Epithelial cell of prostate (primary cell): ENCODE measurements around the gene ZFYVE28.

Source experiments
- DNase-seq: peaks from one replicate; pipeline ENCODE4 v3.0.0-alpha.2; 2011; ENCODE audit warnings: low read depth, low spot score
- H3K27ac ChIP-seq: fragments of 450-650 bp; 2 replicates; pipeline ENCODE4 v1.5.1; 2017; ENCODE audit warnings: mild to moderate bottlenecking

The ZFYVE28 gene

DNA sequence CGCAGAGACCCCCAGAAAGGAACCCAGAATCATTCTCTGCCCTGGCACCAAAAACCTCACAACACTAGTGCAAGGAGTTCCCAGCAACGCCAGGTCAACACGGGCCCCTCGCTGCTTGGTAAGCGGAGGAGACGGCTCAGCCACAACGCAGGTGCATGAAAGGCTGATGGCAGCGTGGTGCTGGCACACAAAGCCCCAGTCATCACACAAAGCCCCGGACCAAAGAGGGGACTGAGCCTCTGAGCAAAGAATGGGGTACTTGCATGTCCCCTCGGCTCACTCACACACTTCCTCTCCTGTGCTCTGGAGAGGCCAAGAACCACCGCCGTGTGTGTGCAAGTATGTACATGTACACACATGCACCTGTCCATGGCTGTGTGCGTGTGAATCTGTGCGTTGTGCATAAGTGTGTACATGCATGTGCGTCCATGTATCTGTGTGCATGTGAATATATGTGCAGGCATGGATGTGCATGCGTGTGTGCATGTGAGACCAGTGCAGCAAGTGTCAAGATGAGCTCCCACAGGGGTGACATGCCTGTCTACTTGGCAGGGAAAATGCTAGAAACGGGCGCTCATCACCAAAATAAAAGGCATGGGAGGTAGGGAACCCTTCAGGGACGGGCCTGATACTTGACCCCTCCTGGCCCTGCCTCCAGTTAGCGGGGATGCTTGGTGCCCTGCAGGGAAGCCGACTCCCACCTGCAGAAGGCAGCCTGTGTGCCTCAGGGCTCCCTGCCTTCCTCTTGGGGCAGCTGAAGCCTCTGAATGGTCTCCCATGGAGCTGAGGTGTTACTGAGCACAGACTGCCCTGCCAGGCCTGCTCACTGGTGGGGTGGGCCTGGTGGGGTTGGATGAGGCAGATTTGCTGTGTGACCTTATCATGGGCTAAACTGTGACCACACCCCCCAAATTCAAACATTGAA lies 60.4 kb downstream of the ZFYVE28 start:
- no peak for DNase-seq
- no peak overlapping the region for H3K27ac ChIP-seq

GRCh38 chr4:2356123-2357069 lies 62.0 kb downstream of the ZFYVE28 start:
- no peak for DNase-seq

GRCh38 chr4:2354760-2355159 lies 63.7 kb downstream of the ZFYVE28 start:
- no peak for DNase-seq
- H3K27ac ChIP-seq: no peak overlapping the region

More at GRCh38 chr4:2356123-2357069, 62.0 kb downstream of the ZFYVE28 start:
- H3K27ac ChIP-seq: no peak overlapping the region

DNA sequence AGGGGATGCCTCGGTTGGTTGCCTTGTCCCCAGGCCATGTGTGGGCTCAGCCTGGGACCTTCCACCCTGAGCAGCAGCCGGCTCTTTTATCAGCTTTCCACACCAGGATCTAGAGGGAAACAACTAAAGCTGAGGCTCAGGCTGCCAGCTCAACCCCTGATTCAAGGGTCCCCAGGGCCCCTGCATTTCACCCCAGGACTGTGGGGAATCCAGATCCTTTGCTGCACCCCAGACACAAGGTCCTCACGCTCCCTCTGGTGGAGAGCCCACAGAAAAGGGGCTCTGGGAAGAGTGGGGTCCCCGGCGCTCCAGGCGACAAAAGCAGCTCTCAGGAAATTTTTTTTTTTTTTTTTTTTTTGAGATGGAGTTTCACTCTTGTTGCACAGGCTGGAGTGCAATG lies 64.3 kb downstream of the ZFYVE28 start:
- DNase-seq: no peak

GRCh38 chr4:2353222-2354107 lies 65.0 kb downstream of the ZFYVE28 start:
- no peak for DNase-seq
- H3K27ac ChIP-seq: no peak overlapping the region

More for the DNA sequence above, 64.3 kb downstream of the ZFYVE28 start:
- no peak overlapping the region for H3K27ac ChIP-seq

- no peak overlapping the region for H3K27ac ChIP-seq
- no peak for DNase-seq
These were observed 65.7 kb downstream of the ZFYVE28 start for GRCh38 chr4:2352729-2353221.

GRCh38 chr4:2352171-2352570 lies 66.3 kb downstream of the ZFYVE28 start:
- no peak overlapping the region for H3K27ac ChIP-seq
- DNase-seq: no peak

DNA sequence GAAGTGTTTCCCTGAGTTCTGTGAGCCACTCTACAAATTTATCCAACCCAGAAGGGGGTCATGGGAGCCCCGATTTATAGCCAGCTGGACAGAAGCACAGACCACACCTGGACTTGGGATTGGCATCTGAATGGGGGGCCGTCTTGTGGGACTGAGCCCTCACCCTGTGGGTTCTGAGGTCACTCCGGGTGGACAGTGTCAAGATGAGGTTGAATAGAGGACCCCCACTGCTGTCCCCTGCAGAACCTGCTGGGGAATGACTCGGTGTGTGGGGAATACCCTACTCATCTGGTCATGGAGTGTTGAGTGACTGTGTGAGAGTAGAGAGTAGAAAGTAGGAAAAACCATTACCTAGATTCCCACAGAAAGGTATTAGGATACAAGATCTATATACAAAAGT lies 67.5 kb downstream of the ZFYVE28 start:
- H3K27ac ChIP-seq: no peak overlapping the region
- no peak for DNase-seq

DNA sequence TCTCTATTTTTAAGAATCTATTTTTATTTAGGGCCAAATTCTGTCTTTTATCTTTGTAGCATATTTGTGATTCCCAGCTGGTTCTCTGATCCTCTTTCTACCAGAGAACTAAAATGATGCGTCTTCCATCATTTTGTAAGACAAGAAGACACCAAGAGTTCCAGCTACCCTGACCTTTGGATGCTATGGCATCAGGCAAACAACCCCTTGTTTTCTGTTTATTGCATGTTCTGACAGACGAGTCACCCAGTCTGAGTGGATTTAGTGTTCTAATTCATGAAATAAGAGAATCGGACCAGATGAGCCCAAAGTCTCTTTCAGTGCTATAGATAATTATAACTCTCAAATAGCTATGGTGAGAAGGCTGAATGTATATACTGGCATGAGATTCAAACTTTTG lies 69.7 kb downstream of the ZFYVE28 start:
- DNase-seq: no peak
- no peak overlapping the region for H3K27ac ChIP-seq

- no peak overlapping the region for H3K27ac ChIP-seq
- DNase-seq: no peak
These were observed 71.3 kb downstream of the ZFYVE28 start for GRCh38 chr4:2347190-2347589.

- no peak overlapping the region for H3K27ac ChIP-seq
- DNase-seq: no peak
These were observed 75.0 kb downstream of the ZFYVE28 start for GRCh38 chr4:2343476-2343875.

DNA sequence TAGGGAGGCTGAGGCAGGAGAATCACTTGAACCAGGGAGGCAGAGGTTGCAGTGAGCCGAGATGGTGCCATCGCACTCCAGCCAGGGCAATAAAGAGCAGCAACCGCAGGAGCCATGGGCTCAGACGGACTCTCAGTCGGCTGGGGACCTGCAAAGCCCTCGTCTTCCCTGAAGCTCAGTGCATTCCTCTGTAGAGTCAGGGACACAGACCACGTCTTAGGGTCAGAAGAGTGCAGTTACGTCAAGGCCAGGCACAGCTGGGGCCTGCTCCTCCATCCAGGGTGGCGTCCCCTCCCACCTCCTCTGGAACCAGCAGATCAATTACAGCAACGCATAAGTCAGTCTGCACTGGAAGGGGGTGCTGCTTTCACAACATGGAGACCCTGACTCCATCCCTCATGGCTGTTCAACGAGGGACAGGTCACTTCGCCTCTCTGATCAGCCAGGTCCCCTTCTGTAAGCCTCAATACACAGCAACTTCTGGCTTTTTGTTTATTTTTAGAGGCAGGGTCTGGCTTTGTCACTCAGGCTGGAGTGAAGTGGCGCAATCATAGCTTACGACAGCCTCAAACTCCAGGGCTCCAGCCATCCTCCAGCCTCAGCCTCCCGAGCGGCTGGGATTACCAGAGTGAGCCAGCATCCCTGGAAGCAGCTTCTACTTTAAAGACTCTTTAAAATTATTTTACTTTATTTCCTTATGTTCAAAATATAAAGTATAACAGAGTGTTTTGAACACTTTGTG lies 76.4 kb downstream of the ZFYVE28 start:
- no peak for DNase-seq

DNA sequence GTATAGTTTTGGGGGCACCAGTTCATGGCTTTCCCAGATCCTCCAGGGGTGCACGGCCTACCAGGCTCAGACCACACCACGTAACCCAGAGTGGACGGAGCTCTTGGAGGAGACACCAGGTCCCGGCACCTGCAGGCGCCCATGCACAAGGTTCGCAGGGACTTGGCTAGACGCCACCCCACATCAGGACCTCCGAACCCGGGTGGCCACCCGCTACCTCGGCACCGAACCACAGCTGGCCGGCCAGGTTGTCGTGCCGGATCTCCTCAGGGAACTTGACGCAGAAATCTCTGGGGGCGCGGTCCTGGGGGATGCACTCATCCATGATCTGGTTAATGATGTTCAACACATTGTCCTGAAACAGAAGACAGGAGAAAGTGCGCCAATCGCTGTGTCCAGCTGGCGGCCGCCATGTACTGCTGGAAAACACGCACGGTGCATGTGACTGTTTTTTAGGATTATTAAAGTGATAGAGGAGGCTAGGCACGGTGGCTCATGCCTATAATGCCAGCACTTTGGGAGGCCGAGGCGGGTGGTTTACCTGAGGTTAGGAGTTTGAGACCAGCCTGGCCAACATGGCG lies 77.1 kb downstream of the ZFYVE28 start:
- DNase-seq: no peak
- H3K27ac ChIP-seq: no peak overlapping the region

More for the DNA sequence above, 76.4 kb downstream of the ZFYVE28 start:
- H3K27ac ChIP-seq: no peak overlapping the region

DNA sequence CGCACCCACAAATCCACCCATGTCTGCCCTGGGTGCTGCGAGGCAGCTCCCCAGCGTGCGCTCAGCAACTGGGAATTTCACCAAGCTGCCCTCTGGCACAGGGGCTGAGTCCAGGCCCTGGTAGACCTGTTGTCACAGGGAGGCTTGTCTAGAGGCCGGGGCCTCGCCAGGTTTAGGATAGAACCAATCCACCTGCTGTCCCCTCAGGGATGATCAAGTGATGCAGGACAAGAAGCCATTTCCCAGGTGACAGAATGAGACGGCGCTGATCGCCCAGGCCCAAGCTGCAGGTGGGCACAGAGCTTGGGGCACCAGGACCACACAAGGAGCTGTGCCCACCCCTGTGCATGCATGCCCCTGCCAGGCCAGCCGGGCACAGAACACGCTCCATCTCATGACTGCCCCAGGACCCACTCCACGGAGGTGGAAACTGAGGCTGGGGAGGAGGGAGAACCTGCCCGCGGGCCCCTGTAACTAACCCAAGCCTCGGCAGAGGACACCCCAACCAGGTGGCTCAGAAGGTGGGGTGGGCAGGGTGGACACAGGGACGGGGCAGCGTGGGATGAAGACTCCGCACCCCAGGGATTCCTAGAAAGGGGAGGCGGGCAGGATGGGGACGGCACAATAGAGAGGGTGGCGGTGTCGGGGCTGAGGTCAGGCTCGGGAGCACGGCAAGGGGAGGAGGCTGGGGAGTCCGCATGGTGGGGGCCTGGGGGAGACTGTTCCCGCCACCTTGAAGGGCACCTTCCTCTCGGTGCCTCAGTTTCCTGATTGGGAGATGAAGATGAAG lies 78.0 kb downstream of the ZFYVE28 start:
- no peak for DNase-seq
- no peak overlapping the region for H3K27ac ChIP-seq

GRCh38 chr4:2339458-2340271 lies 78.8 kb downstream of the ZFYVE28 start:
- no peak overlapping the region for H3K27ac ChIP-seq
- DNase-seq: no peak

DNA sequence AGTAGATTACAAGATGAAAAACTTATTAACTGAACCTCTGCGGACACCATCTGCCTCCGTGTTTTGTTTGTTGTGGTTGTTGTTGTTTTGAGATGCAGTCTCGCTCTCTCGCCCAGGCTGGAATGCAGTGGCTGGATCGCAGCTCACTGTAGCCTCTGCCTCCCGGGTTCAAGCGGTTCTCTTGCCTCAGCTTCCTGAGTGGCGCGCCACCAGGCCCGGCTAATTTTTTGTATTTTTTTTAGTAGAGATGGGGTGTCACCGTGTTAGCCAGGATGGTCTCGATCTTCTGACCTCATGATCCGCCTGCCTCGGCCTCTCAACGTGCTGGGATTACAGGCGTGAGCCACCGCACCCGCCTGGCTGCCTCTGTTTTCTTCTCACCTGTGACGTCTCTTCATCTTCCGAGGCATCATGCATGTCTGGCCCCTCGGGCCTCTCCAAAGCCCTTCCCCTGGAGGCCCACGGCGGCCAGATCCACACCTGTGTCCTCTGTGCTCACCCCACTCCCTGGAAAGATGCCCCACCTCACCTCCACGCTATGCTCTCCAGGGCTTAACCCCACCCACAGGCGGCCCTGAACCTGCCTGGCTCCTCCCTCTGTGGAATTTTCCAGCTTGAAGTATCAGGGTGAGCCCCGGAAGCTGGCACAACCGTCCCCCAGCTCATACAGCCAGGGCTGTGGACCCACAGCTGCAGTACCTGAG lies 79.5 kb downstream of the ZFYVE28 start:
- no peak overlapping the region for H3K27ac ChIP-seq
- DNase-seq: no peak

GRCh38 chr4:2337896-2338295 lies 80.5 kb downstream of the ZFYVE28 start:
- no peak for DNase-seq
- H3K27ac ChIP-seq: no peak overlapping the region
